A172 (cell line): Measurements from ENCODE around the gene TIAM1. TPM values are rescaled to one million over a fixed set of nuclear protein-coding genes. Genes with fewer than 3 reads are reported as not detected.
A peak's percentile ranks its signal among the peaks of the same experiment; 100 is the strongest.
"Not testable (repeated sequence)": the region's sequence is repeated elsewhere in the genome, so short reads cannot be mapped to it uniquely, and the experiment has no call there.

ENCODE experiments used
- DNase-seq: peaks from one replicate; pipeline ENCODE4 v3.0.0-alpha.2; 2015; ENCODE audit warnings: low spot score
- total RNA-seq: library from RNA; depleted of rRNA; stranded (reverse); fragments of >200 nt; shearing (Covaris generic); gene quantifications from 2 replicates; pipeline ENCODE4 v1.2.3, GENCODE V29; 2014

Gene TIAM1
- total RNA-seq, 1 experiment from 2014 or later, result 7.0 TPM

GRCh38 chr21:31253684-31254083, 90.4 kb downstream of the TIAM1 start:
- DNase-seq, result no peak

- no peak for DNase-seq
Measured at GRCh38 chr21:31252611-31253010, 91.5 kb downstream of the TIAM1 start.

GRCh38 chr21:31252091-31252490, 92.0 kb downstream of the TIAM1 start:
- no peak for DNase-seq

- no peak for DNase-seq
Measured at GRCh38 chr21:31251686-31252085, 92.4 kb downstream of the TIAM1 start.

GRCh38 chr21:31248598-31248997, 95.5 kb downstream of the TIAM1 start:
- DNase-seq, result peak; percentile 85

GRCh38 chr21:31243611-31244010, 100.5 kb downstream of the TIAM1 start:
- no peak for DNase-seq

- peak; percentile 27 for DNase-seq
Measured at GRCh38 chr21:31236528-31236927, 107.5 kb downstream of the TIAM1 start.

- peak; percentile 60 for DNase-seq
Measured at GRCh38 chr21:31235671-31236450, 108.2 kb downstream of the TIAM1 start.

GRCh38 chr21:31234936-31235335, 109.1 kb downstream of the TIAM1 start:
- no peak for DNase-seq

- DNase-seq, result no peak
Measured at GRCh38 chr21:31233711-31234110, 110.3 kb downstream of the TIAM1 start.

GRCh38 chr21:31232344-31232743, 111.7 kb downstream of the TIAM1 start:
- no peak for DNase-seq

GRCh38 chr21:31230937-31231336, 113.1 kb downstream of the TIAM1 start:
- no peak for DNase-seq

- not testable (repeated sequence) for DNase-seq
Measured at GRCh38 chr21:31228723-31229122, 115.3 kb downstream of the TIAM1 start.

GRCh38 chr21:31225713-31226112, 118.3 kb downstream of the TIAM1 start:
- DNase-seq, result no peak

- no peak for DNase-seq
Measured at GRCh38 chr21:31222142-31222541, 121.9 kb downstream of the TIAM1 start.

- DNase-seq, result no peak
Measured at GRCh38 chr21:31221043-31221442, 123.0 kb downstream of the TIAM1 start.

GRCh38 chr21:31220575-31220974, 123.5 kb downstream of the TIAM1 start:
- peak; percentile 61 for DNase-seq

GRCh38 chr21:31218830-31219608, 125.0 kb downstream of the TIAM1 start:
- DNase-seq, result peak; percentile 72

- no peak for DNase-seq
Measured at GRCh38 chr21:31216206-31216605, 127.9 kb downstream of the TIAM1 start.

- DNase-seq, result no peak
Measured at GRCh38 chr21:31213787-31214186, 130.3 kb downstream of the TIAM1 start.

- no peak for DNase-seq
Measured at GRCh38 chr21:31211836-31212235, 132.2 kb downstream of the TIAM1 start.

GRCh38 chr21:31205412-31205811, 138.6 kb downstream of the TIAM1 start:
- no peak for DNase-seq

- DNase-seq, result no peak
Measured at GRCh38 chr21:31204801-31205200, 139.3 kb downstream of the TIAM1 start.
